Type B pancreatic cell (in vitro differentiated cells): ENCODE results near the gene C9orf85. TPM values are rescaled to one million over a fixed set of nuclear protein-coding genes. Genes with fewer than 3 reads are reported as not detected.

Experiments
- DNase-seq: peaks from one replicate; pipeline ENCODE4 v3.0.0; 2021; ENCODE audit warnings: mixed read lengths; ENCODE audit not compliant: unreplicated experiment; ENCODE audit errors: extremely low spot score
- H3K27ac Mint-ChIP-seq: 2 replicates; pipeline ENCODE4 v1.8.0; 2021; ENCODE audit warnings: mild to moderate bottlenecking, mixed read lengths
- H3K27me3 Mint-ChIP-seq: 2 replicates; pipeline ENCODE4 v1.8.0; 2021; ENCODE audit warnings: mixed read lengths
- H3K36me3 Mint-ChIP-seq: 2 replicates; pipeline ENCODE4 v1.8.0; 2021; ENCODE audit warnings: mixed read lengths
- H3K4me1 Mint-ChIP-seq: one replicate; pipeline ENCODE4 v1.8.0; 2021; ENCODE audit warnings: mixed read lengths; ENCODE audit not compliant: unreplicated experiment
- H3K4me3 Mint-ChIP-seq: 2 replicates; pipeline ENCODE4 v1.8.0; 2021; ENCODE audit warnings: mild to moderate bottlenecking, mixed read lengths
- H3K9me3 Mint-ChIP-seq: 2 replicates; pipeline ENCODE4 v1.8.0; 2021; ENCODE audit warnings: mixed read lengths
- CTCF ChIP-seq: fragments of 200-600 bp; sonication (generic); conservative IDR thresholded peaks from 2 replicates; pipeline ENCODE4 v1.5.0; 2021; ENCODE audit warnings: antibody characterized with exemption, mild to moderate bottlenecking
- long read RNA-seq: library from polyadenylated mRNA; unstranded; transcript quantifications from one replicate; pipeline ENCODE4 v2.0.0, GENCODE V29; 2020
- total RNA-seq: library from RNA; stranded (reverse); gene quantifications from 2 replicates; pipeline ENCODE4 v1.2.1, GENCODE V29; 2021; ENCODE audit warnings: low replicate concordance

The C9orf85 gene
- total RNA-seq = 11.4 and 17.9 TPM in 2 replicates
- long read RNA-seq, transcript C9orf85-201 (4 exons, 1,279 nt) = major isoform, 14 of 32 reads
- long read RNA-seq, partial matches to known transcripts = 1 of 32 reads
- long read RNA-seq, other reads (novel, unspliced or antisense) = 14 of 32 reads

- H3K9me3 Mint-ChIP-seq = no peaks in the 10 kb centered on the region
- DNase-seq = peak; percentile 97
- H3K36me3 Mint-ChIP-seq = peaks cover 5% of the 10 kb centered on the region
- peak within 1 kb of the TSS; percentile 96 for H3K27ac Mint-ChIP-seq
- H3K27me3 Mint-ChIP-seq = no peaks in the 10 kb centered on the region
- peak; percentile 2 for TF ChIP-seq CTCF
- H3K4me3 Mint-ChIP-seq = peak within 1 kb of the TSS; percentile 98
- H3K4me1 Mint-ChIP-seq = peaks cover 36% of the 10 kb centered on the region
Measured at GRCh38 chr9:71911061-71911907, at the start of gene C9orf85, which contains the start of gene ABHD17B. Gene C9orf85, plus strand, starts transcription at chr9:71911639. Its CDS starts 96 bp downstream, at chr9:71911735. Gene ABHD17B, minus strand, starts transcription at chr9:71911193. Its CDS starts 36,113 bp downstream, at chr9:71875080.

GRCh38 chr9:71863631-71864030 is 47.8 kb upstream of the C9orf85 start:
- Mint-ChIP-seq H3K27me3 (no peaks in the 10 kb centered on the region), H3K4me3 (no peak overlapping the region), H3K9me3 (peaks cover 6% of the 10 kb centered on the region), H3K4me1 (no peaks in the 10 kb centered on the region), H3K36me3 (peaks cover 48% of the 10 kb centered on the region), H3K27ac (no peak overlapping the region)
- no peak for TF ChIP-seq CTCF
- no peak for DNase-seq

- Mint-ChIP-seq H3K36me3 (peaks cover 29% of the 10 kb centered on the region), H3K4me1 (peaks cover 4% of the 10 kb centered on the region), H3K27me3 (no peaks in the 10 kb centered on the region), H3K4me3 (no peak overlapping the region), H3K9me3 (peaks cover 6% of the 10 kb centered on the region), H3K27ac (no peak overlapping the region)
- DNase-seq = no peak
- no peak for TF ChIP-seq CTCF
Measured at GRCh38 chr9:71875345-71875744, 36.1 kb upstream of the C9orf85 start.

GRCh38 chr9:71876106-71876505 is 35.3 kb upstream of the C9orf85 start:
- Mint-ChIP-seq H3K36me3 (peaks cover 33% of the 10 kb centered on the region), H3K27ac (no peak overlapping the region), H3K27me3 (no peaks in the 10 kb centered on the region), H3K4me1 (peaks cover 4% of the 10 kb centered on the region), H3K4me3 (no peak overlapping the region), H3K9me3 (peaks cover 10% of the 10 kb centered on the region)
- TF ChIP-seq CTCF = no peak
- no peak for DNase-seq

GRCh38 chr9:71876829-71877228 is 34.6 kb upstream of the C9orf85 start:
- Mint-ChIP-seq H3K4me1 (peaks cover 4% of the 10 kb centered on the region), H3K9me3 (peaks cover 12% of the 10 kb centered on the region), H3K36me3 (peaks cover 37% of the 10 kb centered on the region), H3K27ac (no peak overlapping the region), H3K27me3 (no peaks in the 10 kb centered on the region), H3K4me3 (no peak overlapping the region)
- no peak for TF ChIP-seq CTCF
- DNase-seq = no peak
